CD14-positive monocyte (primary cell): ENCODE data around the gene SNX13. TPM values are rescaled to one million over a fixed set of nuclear protein-coding genes. Genes with fewer than 3 reads are reported as not detected.

ENCODE experiments used
- DNase-seq, 3 donors: peaks; one replicate each; pipeline ENCODE4 v3.0.0-alpha.2; 2011 to 2022
- H2AFZ ChIP-seq: 2 replicates; pipeline ENCODE4 v1.6.0; 2012; ENCODE audit warnings: mild to moderate bottlenecking, low read depth, low read length, inconsistent platforms; ENCODE audit not compliant: insufficient read depth, poor library complexity, severe bottlenecking
- H3K27ac ChIP-seq, 2 donors: 1 replicate in 1 of 2; 2 replicates in 1 of 2; pipeline ENCODE4 v1.5.1; 2012 to 2013; ENCODE audit warnings: low read length in 2 of 2, control low read depth in 1 of 2, inconsistent platforms in 1 of 2, low read depth in 1 of 2, mild to moderate bottlenecking in 1 of 2
- H3K27me3 ChIP-seq, 2 donors: one replicate each; pipeline versions ENCODE4 v1.6.0 to v1.6.1; 2011 to 2013; ENCODE audit warnings: low read length in 2 of 2; ENCODE audit not compliant: control insufficient read depth in 2 of 2, insufficient read depth in 2 of 2
- H3K36me3 ChIP-seq, 2 donors: replicated peaks in 1 of 2; 1 replicate in 1 of 2; 2 replicates in 1 of 2; pipeline versions ENCODE4 v1.5.1 to v1.6.1; 2012 to 2013; ENCODE audit warnings: low read length in 2 of 2, control low read depth in 1 of 2, inconsistent platforms in 1 of 2, mild to moderate bottlenecking in 1 of 2; ENCODE audit not compliant: insufficient read depth in 2 of 2, control insufficient read depth in 1 of 2
- H3K4me1 ChIP-seq, 2 donors: 1 replicate in 1 of 2; 2 replicates in 1 of 2; pipeline versions ENCODE4 v1.5.1 to v1.6.1; 2012 to 2013; ENCODE audit warnings: low read length in 2 of 2, control low read depth in 1 of 2, inconsistent platforms in 1 of 2, mild to moderate bottlenecking in 1 of 2, moderate library complexity in 1 of 2; ENCODE audit not compliant: insufficient read depth in 2 of 2, control insufficient read depth in 1 of 2
- H3K4me2 ChIP-seq: replicated peaks from 2 replicates; pipeline ENCODE3; 2012; ENCODE audit warnings: low read length, moderate library complexity, mild to moderate bottlenecking; ENCODE audit not compliant: poor library complexity, severe bottlenecking; ENCODE audit errors: extremely low read depth
- H3K4me3 ChIP-seq, 3 experiments: fragments of 200-600 bp in 1 of 3; sonication (generic) in 1 of 3; replicated peaks in 1 of 3; 1 replicate in 2 of 3; 2 replicates in 1 of 3; pipeline ENCODE4 v1.5.1; 2011 to 2013; ENCODE audit warnings: low read length in 3 of 3, mild to moderate bottlenecking in 3 of 3, control low read depth in 2 of 3, low read depth in 2 of 3, inconsistent platforms in 1 of 3, moderate library complexity in 1 of 3
- H3K79me2 ChIP-seq: 2 replicates; pipeline ENCODE4 v1.6.0; 2012; ENCODE audit warnings: mild to moderate bottlenecking, control low read depth, inconsistent platforms, low read length, moderate library complexity; ENCODE audit not compliant: insufficient read depth
- H3K9ac ChIP-seq: 2 replicates; pipeline ENCODE4 v1.6.0; 2017; ENCODE audit warnings: low read length, mild to moderate bottlenecking; ENCODE audit not compliant: insufficient read depth, poor library complexity, severe bottlenecking
- H3K9me3 ChIP-seq, 2 donors: replicated peaks in 1 of 2; 1 replicate in 1 of 2; 2 replicates in 1 of 2; pipeline versions ENCODE4 v1.5.1 to v1.6.1; 2012 to 2013; ENCODE audit warnings: low read length in 2 of 2, control low read depth in 1 of 2; ENCODE audit not compliant: control insufficient read depth in 1 of 2, insufficient read depth in 1 of 2
- H4K20me1 ChIP-seq: 2 replicates; pipeline ENCODE4 v1.6.0; 2012; ENCODE audit warnings: mild to moderate bottlenecking, low read length, control low read depth, moderate library complexity; ENCODE audit not compliant: insufficient read depth
- H3K27ac Mint-ChIP-seq, 7 donors: one replicate each; pipeline ENCODE4 v1.8.0; 2020; ENCODE audit warnings: mild to moderate bottlenecking in 7 of 7, mixed read lengths in 7 of 7, moderate library complexity in 6 of 7, inconsistent platforms in 2 of 7
- H3K27me3 Mint-ChIP-seq, 3 donors: one replicate each; pipeline ENCODE4 v1.8.0; 2021 to 2022; ENCODE audit warnings: low read depth in 3 of 3, mild to moderate bottlenecking in 3 of 3, mixed read lengths in 3 of 3, moderate library complexity in 3 of 3, inconsistent platforms in 1 of 3
- H3K36me3 Mint-ChIP-seq, 2 donors: one replicate each; pipeline ENCODE4 v1.8.0; 2020; ENCODE audit warnings: mixed read lengths in 2 of 2, inconsistent platforms in 1 of 2, mild to moderate bottlenecking in 1 of 2
- H3K4me1 Mint-ChIP-seq: one replicate; pipeline ENCODE4 v1.8.0; 2020; ENCODE audit warnings: mild to moderate bottlenecking, mixed read lengths
- H3K4me3 Mint-ChIP-seq, 2 donors: one replicate each; pipeline ENCODE4 v1.8.0; 2020; ENCODE audit warnings: mild to moderate bottlenecking in 2 of 2, mixed read lengths in 2 of 2, moderate library complexity in 1 of 2
- H3K9me3 Mint-ChIP-seq, 7 donors: one replicate each; pipeline ENCODE4 v1.8.0; 2020 to 2022; ENCODE audit warnings: mixed read lengths in 7 of 7, mild to moderate bottlenecking in 6 of 7, moderate library complexity in 6 of 7, inconsistent platforms in 2 of 7
- CTCF ChIP-seq: fragments of 200-600 bp; IDR thresholded peaks from one replicate; pipeline ENCODE4 v1.8.0; 2022; ENCODE audit warnings: antibody characterized with exemption, mild to moderate bottlenecking
- WGBS: methylation state at CpG from one replicate; pipeline ENCODE4 v1.1.5; 2013; ENCODE audit warnings: missing lambda C conversion rate; ENCODE audit not compliant: insufficient coverage; 5-methylcytosine and 5-hydroxymethylcytosine counted together
- intact Hi-C, 2 donors: fragments of 100-400 bp; cut with micrococcal nuclease; formaldehyde crosslinking; loops; one replicate each; pipeline versions ENCODE4 v1.15.0 to v1.15.1; 2023
- polyA plus RNA-seq, 3 donors: library from polyadenylated mRNA; depleted of rRNA in 1 of 3; unstranded in 2 of 3; stranded (reverse) in 1 of 3; fragments of 300-500 nt in 2 of 3; fragments of >200 nt in 1 of 3; fragmentation: Illumina TruSeq in 2 of 3; gene quantifications; 1 replicate in 2 of 3; 2 replicates in 1 of 3; pipeline ENCODE4 v1.2.3, GENCODE V29; 2012 to 2021

The SNX13 gene
- polyA plus RNA-seq, 3 donors: 12.1 to 31.3 (median 17.4) TPM

- no peak overlapping the region for H3K27ac ChIP-seq
- H3K36me3 Mint-ChIP-seq: no peaks in the 10 kb centered on the region
- no peaks in the 10 kb centered on the region for H3K36me3 ChIP-seq
- H3K9me3 ChIP-seq: no peaks in the 10 kb centered on the region
- H3K9ac ChIP-seq: no peak overlapping the region
- no peaks in the 10 kb centered on the region for H3K79me2 ChIP-seq
- no peaks in the 10 kb centered on the region for H3K27me3 ChIP-seq
- H3K4me1 ChIP-seq: no peaks in the 10 kb centered on the region
- H3K27me3 Mint-ChIP-seq: peaks cover 0 to 2% (median 0%) of the 10 kb centered on the region in 3 donors
- no peak overlapping the region for H2AFZ ChIP-seq
- no peaks in the 10 kb centered on the region for H3K4me1 Mint-ChIP-seq
- H3K4me2 ChIP-seq: no peak overlapping the region
- no peak for DNase-seq
- intact Hi-C loops: no loop called here
- no peak overlapping the region for H3K4me3 Mint-ChIP-seq
- no peak for TF ChIP-seq CTCF
- H3K4me3 ChIP-seq: no peak overlapping the region
- peaks cover 0 to 4% (median 0%) of the 10 kb centered on the region in 7 donors for H3K9me3 Mint-ChIP-seq
- H4K20me1 ChIP-seq: no peaks in the 10 kb centered on the region
- H3K27ac Mint-ChIP-seq: no peak overlapping the region
Observed at GRCh38 chr7:17965603-17966002, 25.3 kb upstream of the SNX13 start.

GRCh38 chr7:17963281-17963680, 23.0 kb upstream of the SNX13 start:
- H3K4me3 ChIP-seq: no peak overlapping the region
- no peak overlapping the region for H3K9ac ChIP-seq
- no peak for TF ChIP-seq CTCF
- WGBS: 80% methylated on average over 1 of the region's 3 CpGs
- no peaks in the 10 kb centered on the region for H4K20me1 ChIP-seq
- Mint-ChIP-seq H3K27me3 (peaks cover 0 to 4% (median 0%) of the 10 kb centered on the region in 3 donors), H3K36me3 (no peaks in the 10 kb centered on the region), H3K27ac (no peak overlapping the region), H3K4me1 (no peaks in the 10 kb centered on the region), H3K9me3 (peaks cover 0 to 4% (median 0%) of the 10 kb centered on the region in 7 donors), H3K4me3 (no peak overlapping the region)
- H3K79me2 ChIP-seq: no peaks in the 10 kb centered on the region
- no peak overlapping the region for H3K4me2 ChIP-seq
- H2AFZ ChIP-seq: no peak overlapping the region
- intact Hi-C loops: no loop called here
- H3K27me3 ChIP-seq: no peaks in the 10 kb centered on the region
- H3K9me3 ChIP-seq: no peaks in the 10 kb centered on the region
- H3K4me1 ChIP-seq: no peaks in the 10 kb centered on the region
- DNase-seq: no peak
- H3K27ac ChIP-seq: no peak overlapping the region
- H3K36me3 ChIP-seq: no peaks in the 10 kb centered on the region
